Endodermal cell (in vitro differentiated cells): ENCODE results near the gene NISCH. TPM values are rescaled to one million over a fixed set of nuclear protein-coding genes. Genes with fewer than 3 reads are reported as not detected.

Source experiments
- DNase-seq: peaks from one replicate; pipeline ENCODE4 v3.0.0-alpha.2; 2017
- H3K27ac ChIP-seq: 2 replicates; pipeline ENCODE4 v1.5.1; 2013; ENCODE audit warnings: mild to moderate bottlenecking, low read depth, low read length, moderate library complexity
- H3K27me3 ChIP-seq: 2 replicates; pipeline ENCODE4 v1.6.1; 2013; ENCODE audit warnings: mild to moderate bottlenecking, low read length, moderate library complexity; ENCODE audit not compliant: insufficient read depth, control insufficient read depth, poor library complexity, severe bottlenecking
- H3K36me3 ChIP-seq: 2 replicates; pipeline ENCODE4 v1.7.0; 2013; ENCODE audit warnings: mild to moderate bottlenecking, low read length, moderate library complexity; ENCODE audit not compliant: control insufficient read depth, insufficient read depth
- H3K4me1 ChIP-seq: one replicate; pipeline ENCODE4 v1.7.0; 2013; ENCODE audit warnings: low read length; ENCODE audit not compliant: control insufficient read depth, insufficient read depth
- H3K4me3 ChIP-seq: 2 replicates; pipeline ENCODE4 v1.5.1; 2013; ENCODE audit warnings: mild to moderate bottlenecking, low read length, moderate library complexity
- H3K9ac ChIP-seq: 2 replicates; pipeline ENCODE4 v1.6.1; 2013; ENCODE audit warnings: mild to moderate bottlenecking, low read length, moderate library complexity; ENCODE audit not compliant: poor library complexity, severe bottlenecking; ENCODE audit errors: extremely low read depth
- H3K9me3 ChIP-seq: 2 replicates; pipeline ENCODE4 v1.6.1; 2013; ENCODE audit warnings: mild to moderate bottlenecking, low read length, moderate library complexity; ENCODE audit not compliant: control insufficient read depth
- H3K27ac Mint-ChIP-seq: 2 replicates; pipeline ENCODE4 v1.8.0; 2020; ENCODE audit warnings: mixed read lengths
- H3K27me3 Mint-ChIP-seq: 2 replicates; pipeline ENCODE4 v1.8.0; 2021; ENCODE audit warnings: mild to moderate bottlenecking, mixed read lengths; ENCODE audit not compliant: insufficient read depth
- H3K36me3 Mint-ChIP-seq: 2 replicates; pipeline ENCODE4 v1.8.0; 2020; ENCODE audit warnings: low read depth, mixed read lengths
- H3K4me1 Mint-ChIP-seq: 2 replicates; pipeline ENCODE4 v1.8.0; 2020; ENCODE audit warnings: mixed read lengths
- H3K4me3 Mint-ChIP-seq: 2 replicates; pipeline ENCODE4 v1.8.0; 2020; ENCODE audit warnings: mild to moderate bottlenecking, moderate library complexity, mixed read lengths
- H3K9me3 Mint-ChIP-seq: 2 replicates; pipeline ENCODE4 v1.8.0; 2020; ENCODE audit warnings: mild to moderate bottlenecking, mixed read lengths
- CTCF ChIP-seq: fragments of 200-600 bp; sonication (generic); conservative IDR thresholded peaks from 2 replicates; pipeline ENCODE4 v1.5.0; 2021; ENCODE audit warnings: antibody characterized with exemption, mild to moderate bottlenecking
- WGBS, 2 experiments: methylation state at CpG; one replicate each; pipeline versions ENCODE4 v1.1.5 to v1.1.7; 2013; ENCODE audit warnings: missing lambda C conversion rate in 2 of 2, mixed read lengths in 1 of 2; ENCODE audit not compliant: insufficient coverage in 1 of 2, insufficient read length in 1 of 2; 5-methylcytosine and 5-hydroxymethylcytosine counted together
- total RNA-seq, 2 donors: library from RNA; stranded (reverse); fragmentation: NEBNext Ultra II Directional in 1 of 2; extraction: Animal tissue kit (Norgen Biotek cat#: 25700) in 1 of 2; gene quantifications; 2 replicates in 1 of 2; 3 replicates in 1 of 2; pipeline ENCODE4 v1.2.1, GENCODE V29; 2021

NISCH gene
- total RNA-seq, 2 donors from 2014 or later = 151 to 156 TPM

DNA sequence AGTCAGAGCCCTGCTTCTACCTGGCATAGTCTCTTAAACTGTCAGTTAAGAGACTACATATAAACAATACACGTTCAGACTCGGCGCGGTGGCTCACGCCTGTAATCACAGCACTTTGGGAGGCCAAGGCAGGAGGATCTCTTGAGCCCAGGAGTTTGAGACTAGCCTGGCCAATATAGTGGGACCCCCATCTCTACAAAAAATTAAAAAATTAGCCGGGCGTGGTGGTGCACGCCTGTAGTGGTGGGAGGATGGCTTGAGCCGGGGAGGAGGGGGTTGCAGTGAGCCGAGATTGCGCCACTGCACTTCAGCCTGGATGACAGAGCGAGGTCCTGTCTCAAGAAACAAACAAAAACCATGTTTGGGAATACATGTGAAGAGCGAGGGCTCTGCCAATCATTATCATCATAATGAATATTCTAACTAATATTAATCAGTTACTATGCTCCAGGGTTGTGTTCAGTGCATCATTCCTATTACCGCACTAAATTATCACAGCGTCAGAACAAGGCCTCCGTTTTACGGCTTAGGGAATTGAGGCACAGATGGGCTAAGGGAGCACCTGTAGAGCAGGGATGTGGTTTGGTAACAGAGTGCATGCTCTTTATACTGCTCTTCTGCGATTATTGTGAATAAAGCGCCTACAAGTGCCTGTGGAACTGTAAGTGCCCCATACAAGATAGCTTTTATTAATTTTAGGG is 80.2 kb downstream of the NISCH start:
- H3K27ac ChIP-seq = no peak overlapping the region
- H3K36me3 Mint-ChIP-seq = peaks cover 11% of the 10 kb centered on the region
- peaks cover 28% of the 10 kb centered on the region for H3K36me3 ChIP-seq
- H3K4me3 ChIP-seq = no peak overlapping the region
- H3K4me1 ChIP-seq = peaks cover 5% of the 10 kb centered on the region
- H3K27ac Mint-ChIP-seq = no peak overlapping the region
- 93 to 95% methylated on average over 11 to 19 of the region's 19 CpGs for WGBS, 2 experiments
- no peaks in the 10 kb centered on the region for H3K27me3 ChIP-seq
- TF ChIP-seq CTCF = no peak
- no peaks in the 10 kb centered on the region for H3K9me3 Mint-ChIP-seq
- no peaks in the 10 kb centered on the region for H3K9me3 ChIP-seq
- peaks cover 24% of the 10 kb centered on the region for H3K4me1 Mint-ChIP-seq
- peak overlapping the region; percentile 99 for H3K4me3 Mint-ChIP-seq
- no peak for DNase-seq
- H3K9ac ChIP-seq = no peak overlapping the region
- H3K27me3 Mint-ChIP-seq = no peaks in the 10 kb centered on the region

GRCh38 chr3:52536112-52536368 is 80.6 kb downstream of the NISCH start:
- H3K27ac ChIP-seq = no peak overlapping the region
- TF ChIP-seq CTCF = no peak
- H3K4me3 ChIP-seq = no peak overlapping the region
- Mint-ChIP-seq H3K27ac (no peak overlapping the region), H3K27me3 (no peaks in the 10 kb centered on the region), H3K4me1 (peaks cover 24% of the 10 kb centered on the region), H3K9me3 (no peaks in the 10 kb centered on the region), H3K36me3 (peaks cover 16% of the 10 kb centered on the region), H3K4me3 (peak overlapping the region; percentile 99)
- H3K9ac ChIP-seq = no peak overlapping the region
- H3K4me1 ChIP-seq = peaks cover 5% of the 10 kb centered on the region
- no peaks in the 10 kb centered on the region for H3K9me3 ChIP-seq
- H3K27me3 ChIP-seq = no peaks in the 10 kb centered on the region
- WGBS, 2 experiments = 31 to 32% methylated on average over 7 to 9 of the region's 9 CpGs
- peaks cover 29% of the 10 kb centered on the region for H3K36me3 ChIP-seq
- DNase-seq = no peak

DNA sequence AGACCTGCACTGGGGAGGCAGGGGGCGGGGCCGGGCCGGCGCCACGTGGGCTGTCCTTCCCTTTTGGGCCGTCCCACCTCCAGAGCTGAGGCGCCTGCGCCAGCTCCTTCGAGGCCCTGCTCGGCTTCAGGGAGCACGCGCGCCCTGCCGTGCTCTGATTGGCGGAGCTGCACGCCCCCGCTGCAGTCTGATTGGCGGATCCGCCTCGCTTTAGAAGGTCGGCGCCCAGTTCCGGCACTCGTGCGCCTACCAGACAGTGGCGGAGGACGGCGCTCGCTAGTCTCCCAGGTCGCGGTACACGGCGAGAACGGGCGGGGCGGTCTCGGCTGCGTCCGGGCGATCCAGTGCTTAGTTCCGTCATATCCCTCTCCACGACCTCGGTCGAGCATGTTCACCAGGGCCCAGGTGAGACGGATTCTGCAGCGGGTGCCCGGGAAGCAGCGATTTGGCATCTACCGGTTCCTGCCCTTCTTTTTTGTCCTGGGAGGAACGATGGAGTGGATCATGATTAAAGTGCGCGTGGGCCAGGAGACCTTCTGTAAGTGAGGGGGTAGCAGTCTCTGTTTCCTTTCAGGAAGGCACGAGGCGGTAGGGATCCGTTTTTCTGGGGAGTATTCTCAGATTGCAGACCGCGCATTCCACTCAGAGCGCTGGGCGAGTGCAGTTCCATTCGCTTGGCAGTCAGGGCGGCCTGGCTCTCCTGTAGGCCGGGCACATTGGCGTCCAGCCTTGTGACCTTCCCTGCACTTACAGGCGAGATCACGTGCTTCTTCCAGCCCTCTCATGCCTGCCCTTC is 81.2 kb downstream of the NISCH start, which contains the start of gene UQCC5:
UQCC5 (plus strand) TSS at position 237 of the 796 bp plus-strand sequence; CDS start at position 388, 151 bp downstream.
- peaks cover 5% of the 10 kb centered on the region for H3K4me1 ChIP-seq
- H3K4me3 ChIP-seq = peak within 1 kb of the TSS; percentile 84
- peak within 1 kb of the TSS; percentile 99 for H3K27ac Mint-ChIP-seq
- WGBS, 2 experiments = 0 to 1% methylated on average over 31 to 65 of the region's 65 CpGs
- peaks cover 21% of the 10 kb centered on the region for H3K36me3 Mint-ChIP-seq
- peaks cover 32% of the 10 kb centered on the region for H3K36me3 ChIP-seq
- peak within 1 kb of the TSS; percentile 64 for H3K27ac ChIP-seq
- no peaks in the 10 kb centered on the region for H3K9me3 Mint-ChIP-seq
- H3K4me1 Mint-ChIP-seq = peaks cover 24% of the 10 kb centered on the region
- no peaks in the 10 kb centered on the region for H3K27me3 ChIP-seq
- TF ChIP-seq CTCF = no peak
- peak; percentile 99 for DNase-seq
- peak within 1 kb of the TSS; percentile 89 for H3K9ac ChIP-seq
- H3K9me3 ChIP-seq = no peaks in the 10 kb centered on the region
- H3K4me3 Mint-ChIP-seq = peak within 1 kb of the TSS; percentile 99
- H3K27me3 Mint-ChIP-seq = no peaks in the 10 kb centered on the region
